GM23338 (cell line): ENCODE measurements around the gene TXNRD1. TPM values are rescaled to one million over a fixed set of nuclear protein-coding genes. Genes with fewer than 3 reads are reported as not detected.

Source experiments
- ATAC-seq: fragments of 200-7000 bp; cut with Tn5 transposase; 3 replicates; pipeline ENCODE4 v1.9.1; 2020
- DNase-seq: peaks from one replicate; pipeline ENCODE4 v3.0.0-alpha.2; 2015; ENCODE audit warnings: low spot score
- H2AFZ ChIP-seq: fragments of 200-600 bp; sonication (generic); 2 replicates; pipeline ENCODE4 v1.8.0; 2016; ENCODE audit warnings: antibody characterized with exemption, mild to moderate bottlenecking, moderate library complexity
- H3F3A ChIP-seq: fragments of 200-600 bp; sonication (generic); replicated peaks from 2 replicates; pipeline ENCODE4 v1.8.0; 2017; ENCODE audit warnings: antibody characterized with exemption, mixed run types, low read depth
- H3K27ac ChIP-seq: fragments of 200-600 bp; sonication (generic); 2 replicates; pipeline ENCODE4 v1.6.1; 2016; ENCODE audit warnings: low read depth
- H3K27me3 ChIP-seq: fragments of 200-600 bp; sonication (generic); 2 replicates; pipeline ENCODE4 v1.8.0; 2016; ENCODE audit warnings: mild to moderate bottlenecking, mixed run types, moderate library complexity; ENCODE audit not compliant: insufficient read depth
- H3K36me3 ChIP-seq: fragments of 200-600 bp; sonication (generic); 2 replicates; pipeline ENCODE4 v1.8.0; 2016; ENCODE audit warnings: mild to moderate bottlenecking; ENCODE audit not compliant: insufficient read depth
- H3K4me1 ChIP-seq: fragments of 200-600 bp; sonication (generic); 2 replicates; pipeline ENCODE4 v1.8.0; 2016; ENCODE audit warnings: mild to moderate bottlenecking, moderate library complexity; ENCODE audit not compliant: insufficient read depth
- H3K4me2 ChIP-seq: fragments of 200-600 bp; sonication (generic); 2 replicates; pipeline ENCODE4 v1.7.1; 2017; ENCODE audit warnings: mixed run types
- H3K4me3 ChIP-seq: fragments of 200-600 bp; sonication (generic); 2 replicates; pipeline ENCODE4 v1.6.1; 2016; ENCODE audit warnings: mixed run types
- H3K79me2 ChIP-seq: fragments of 200-600 bp; sonication (generic); replicated peaks from 2 replicates; pipeline ENCODE4 v1.8.0; 2017; ENCODE audit warnings: mild to moderate bottlenecking; ENCODE audit not compliant: insufficient read depth
- H3K9me2 ChIP-seq: fragments of 200-600 bp; sonication (generic); 2 replicates; pipeline ENCODE4 v1.8.0; 2017; ENCODE audit not compliant: insufficient read depth
- H4K20me1 ChIP-seq: fragments of 200-600 bp; sonication (generic); replicated peaks from 2 replicates; pipeline ENCODE4 v1.8.0; 2017; ENCODE audit warnings: mild to moderate bottlenecking; ENCODE audit not compliant: insufficient read depth
- H3K27ac Mint-ChIP-seq: 2 replicates; pipeline ENCODE4 v1.8.0; 2020; ENCODE audit warnings: inconsistent platforms, mild to moderate bottlenecking, moderate library complexity, mixed read lengths
- H3K27me3 Mint-ChIP-seq: 3 replicates; pipeline ENCODE4 v1.8.0; 2022; ENCODE audit warnings: low read depth, mild to moderate bottlenecking, moderate library complexity, mixed read lengths, inconsistent platforms; ENCODE audit not compliant: insufficient read depth, poor library complexity
- H3K36me3 Mint-ChIP-seq: 3 replicates; pipeline ENCODE4 v1.8.0; 2021; ENCODE audit warnings: low read depth, mild to moderate bottlenecking, inconsistent platforms, moderate library complexity, mixed read lengths
- H3K4me1 Mint-ChIP-seq: 3 replicates; pipeline ENCODE4 v1.8.0; 2020; ENCODE audit warnings: mild to moderate bottlenecking, inconsistent platforms, mixed read lengths
- H3K4me3 Mint-ChIP-seq: 3 replicates; pipeline ENCODE4 v1.8.0; 2021; ENCODE audit warnings: moderate library complexity, mild to moderate bottlenecking, inconsistent platforms, mixed read lengths
- H3K9me3 Mint-ChIP-seq: 3 replicates; pipeline ENCODE4 v1.8.0; 2020; ENCODE audit warnings: moderate library complexity, mild to moderate bottlenecking, inconsistent platforms, mixed read lengths
- CREB1 ChIP-seq: fragments of 250-450 bp; sonication (Bioruptor Pico); IDR thresholded peaks from 2 replicates; pipeline ENCODE4 v1.5.0; 2020; ENCODE audit warnings: low read depth, mild to moderate bottlenecking, moderate library complexity
- EZH2phosphoT487 ChIP-seq: fragments of 200-600 bp; sonication (generic); IDR thresholded peaks from one replicate; pipeline ENCODE4 v1.8.1; 2018; ENCODE audit warnings: antibody characterized with exemption; ENCODE audit not compliant: unreplicated experiment
- JUNB ChIP-seq: IDR thresholded peaks from one replicate; pipeline ENCODE4 v1.6.1; 2016; ENCODE audit warnings: antibody characterized with exemption; ENCODE audit not compliant: unreplicated experiment
- NANOG ChIP-seq: IDR thresholded peaks from 2 replicates; pipeline ENCODE4 v1.6.1; 2016; ENCODE audit warnings: antibody characterized with exemption, borderline replicate concordance
- POLR2AphosphoS5 ChIP-seq: IDR thresholded peaks from 2 replicates; pipeline ENCODE4 v1.6.1; 2016; ENCODE audit warnings: antibody characterized with exemption, low read depth
- REST ChIP-seq: IDR thresholded peaks from one replicate; pipeline ENCODE4 v1.6.1; 2018; ENCODE audit warnings: antibody characterized with exemption; ENCODE audit not compliant: unreplicated experiment
- ZNF114 ChIP-seq: fragments of 250-450 bp; sonication (Bioruptor Pico); IDR thresholded peaks from 2 replicates; pipeline ENCODE4 v1.5.0; 2020; ENCODE audit warnings: mild to moderate bottlenecking, moderate library complexity
- ZNF331 ChIP-seq: fragments of 250-450 bp; sonication (Bioruptor Pico); IDR thresholded peaks from 2 replicates; pipeline ENCODE4 v1.5.0; 2020; ENCODE audit warnings: low read depth, mild to moderate bottlenecking, moderate library complexity
- polyA plus RNA-seq: library from polyadenylated mRNA; unstranded; fragments of >200 nt; fragmentation: Nextera tagmentation; extraction: Ambion mirVana; gene quantifications from 2 replicates; pipeline ENCODE4 v1.2.1, GENCODE V29; 2016
- total RNA-seq: library from RNA; depleted of rRNA; stranded (reverse); fragments of >200 nt; shearing (Covaris generic); gene quantifications from 2 replicates; pipeline ENCODE4 v1.2.3, GENCODE V29; 2014
- TF ChIP-seq, protein P1 (sequence below): fragments of 250-450 bp; sonication (Bioruptor Pico); IDR thresholded peaks from 2 replicates; pipeline ENCODE4 v1.5.0; 2020; ENCODE audit warnings: mild to moderate bottlenecking, moderate library complexity
- TF ChIP-seq, protein P2 (sequence below), 2 experiments: fragments of 200-600 bp in 1 of 2; sonication (generic) in 1 of 2; conservative IDR thresholded peaks; 2 replicates each; pipeline versions ENCODE4 v1.5.1 to v1.6.1; 2016 to 2017; ENCODE audit warnings: antibody characterized with exemption in 2 of 2, low read depth in 2 of 2, mild to moderate bottlenecking in 2 of 2, moderate library complexity in 1 of 2

TXNRD1 gene
- total and polyA plus RNA-seq, 2 experiments from 2014 or later = 115 to 127 TPM

DNA sequence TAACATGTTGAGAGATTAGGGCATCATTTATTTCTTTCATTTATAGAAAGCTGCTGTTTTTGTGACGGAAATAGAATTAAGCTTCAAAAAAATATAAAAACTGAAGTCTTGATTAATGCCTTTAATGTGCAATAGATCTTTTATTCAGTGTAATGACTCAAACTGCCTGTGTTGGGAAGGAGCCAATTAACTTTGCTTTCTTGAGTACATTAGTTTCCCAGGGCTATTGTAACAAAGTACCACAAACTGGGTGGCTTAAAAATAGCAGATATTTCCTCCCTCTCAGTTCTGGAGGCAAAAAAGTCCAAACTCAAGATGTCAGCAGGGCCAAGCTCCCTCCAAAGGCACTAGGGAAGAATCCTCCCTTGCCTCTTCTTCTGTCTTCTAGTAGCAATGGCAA lies 124.6 kb downstream of the TXNRD1 start:
- no peaks in the 10 kb centered on the region; the same call in 1 of the 2 replicates for H3K79me2 ChIP-seq
- no peaks in the 10 kb centered on the region; the same call in 1 of the 2 replicates for H3K4me1 ChIP-seq
- no peaks in the 10 kb centered on the region for H3F3A ChIP-seq
- H2AFZ ChIP-seq = no peak overlapping the region
- H3K27ac ChIP-seq = no peak overlapping the region
- TF ChIP-seq ZNF331 = no peak
- TF ChIP-seq, protein P1, sequence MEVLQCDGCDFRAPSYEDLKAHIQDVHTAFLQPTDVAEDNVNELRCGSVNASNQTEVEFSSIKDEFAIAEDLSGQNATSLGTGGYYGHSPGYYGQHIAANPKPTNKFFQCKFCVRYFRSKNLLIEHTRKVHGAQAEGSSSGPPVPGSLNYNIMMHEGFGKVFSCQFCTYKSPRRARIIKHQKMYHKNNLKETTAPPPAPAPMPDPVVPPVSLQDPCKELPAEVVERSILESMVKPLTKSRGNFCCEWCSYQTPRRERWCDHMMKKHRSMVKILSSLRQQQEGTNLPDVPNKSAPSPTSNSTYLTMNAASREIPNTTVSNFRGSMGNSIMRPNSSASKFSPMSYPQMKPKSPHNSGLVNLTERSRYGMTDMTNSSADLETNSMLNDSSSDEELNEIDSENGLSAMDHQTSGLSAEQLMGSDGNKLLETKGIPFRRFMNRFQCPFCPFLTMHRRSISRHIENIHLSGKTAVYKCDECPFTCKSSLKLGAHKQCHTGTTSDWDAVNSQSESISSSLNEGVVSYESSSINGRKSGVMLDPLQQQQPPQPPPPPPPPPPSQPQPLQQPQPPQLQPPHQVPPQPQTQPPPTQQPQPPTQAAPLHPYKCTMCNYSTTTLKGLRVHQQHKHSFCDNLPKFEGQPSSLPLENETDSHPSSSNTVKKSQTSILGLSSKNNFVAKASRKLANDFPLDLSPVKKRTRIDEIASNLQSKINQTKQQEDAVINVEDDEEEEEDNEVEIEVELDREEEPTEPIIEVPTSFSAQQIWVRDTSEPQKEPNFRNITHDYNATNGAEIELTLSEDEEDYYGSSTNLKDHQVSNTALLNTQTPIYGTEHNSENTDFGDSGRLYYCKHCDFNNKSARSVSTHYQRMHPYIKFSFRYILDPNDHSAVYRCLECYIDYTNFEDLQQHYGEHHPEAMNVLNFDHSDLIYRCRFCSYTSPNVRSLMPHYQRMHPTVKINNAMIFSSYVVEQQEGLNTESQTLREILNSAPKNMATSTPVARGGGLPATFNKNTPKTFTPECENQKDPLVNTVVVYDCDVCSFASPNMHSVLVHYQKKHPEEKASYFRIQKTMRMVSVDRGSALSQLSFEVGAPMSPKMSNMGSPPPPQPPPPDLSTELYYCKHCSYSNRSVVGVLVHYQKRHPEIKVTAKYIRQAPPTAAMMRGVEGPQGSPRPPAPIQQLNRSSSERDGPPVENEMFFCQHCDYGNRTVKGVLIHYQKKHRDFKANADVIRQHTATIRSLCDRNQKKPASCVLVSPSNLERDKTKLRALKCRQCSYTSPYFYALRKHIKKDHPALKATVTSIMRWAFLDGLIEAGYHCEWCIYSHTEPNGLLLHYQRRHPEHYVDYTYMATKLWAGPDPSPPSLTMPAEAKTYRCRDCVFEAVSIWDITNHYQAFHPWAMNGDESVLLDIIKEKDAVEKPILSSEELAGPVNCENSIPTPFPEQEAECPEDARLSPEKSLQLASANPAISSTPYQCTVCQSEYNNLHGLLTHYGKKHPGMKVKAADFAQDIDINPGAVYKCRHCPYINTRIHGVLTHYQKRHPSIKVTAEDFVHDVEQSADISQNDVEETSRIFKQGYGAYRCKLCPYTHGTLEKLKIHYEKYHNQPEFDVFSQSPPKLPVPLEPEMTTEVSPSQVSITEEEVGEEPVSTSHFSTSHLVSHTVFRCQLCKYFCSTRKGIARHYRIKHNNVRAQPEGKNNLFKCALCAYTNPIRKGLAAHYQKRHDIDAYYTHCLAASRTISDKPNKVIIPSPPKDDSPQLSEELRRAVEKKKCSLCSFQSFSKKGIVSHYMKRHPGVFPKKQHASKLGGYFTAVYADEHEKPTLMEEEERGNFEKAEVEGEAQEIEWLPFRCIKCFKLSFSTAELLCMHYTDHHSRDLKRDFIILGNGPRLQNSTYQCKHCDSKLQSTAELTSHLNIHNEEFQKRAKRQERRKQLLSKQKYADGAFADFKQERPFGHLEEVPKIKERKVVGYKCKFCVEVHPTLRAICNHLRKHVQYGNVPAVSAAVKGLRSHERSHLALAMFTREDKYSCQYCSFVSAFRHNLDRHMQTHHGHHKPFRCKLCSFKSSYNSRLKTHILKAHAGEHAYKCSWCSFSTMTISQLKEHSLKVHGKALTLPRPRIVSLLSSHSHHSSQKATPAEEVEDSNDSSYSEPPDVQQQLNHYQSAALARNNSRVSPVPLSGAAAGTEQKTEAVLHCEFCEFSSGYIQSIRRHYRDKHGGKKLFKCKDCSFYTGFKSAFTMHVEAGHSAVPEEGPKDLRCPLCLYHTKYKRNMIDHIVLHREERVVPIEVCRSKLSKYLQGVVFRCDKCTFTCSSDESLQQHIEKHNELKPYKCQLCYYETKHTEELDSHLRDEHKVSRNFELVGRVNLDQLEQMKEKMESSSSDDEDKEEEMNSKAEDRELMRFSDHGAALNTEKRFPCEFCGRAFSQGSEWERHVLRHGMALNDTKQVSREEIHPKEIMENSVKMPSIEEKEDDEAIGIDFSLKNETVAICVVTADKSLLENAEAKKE (CRISPR knock-in tag) = no peak
- no peak for TF ChIP-seq REST
- no peak for TF ChIP-seq CREB1 (CRISPR knock-in tag)
- TF ChIP-seq NANOG = no peak
- no peak for TF ChIP-seq POLR2AphosphoS5
- no peak for TF ChIP-seq JUNB
- TF ChIP-seq ZNF114 (CRISPR knock-in tag) = no peak
- TF ChIP-seq EZH2phosphoT487 = no peak
- TF ChIP-seq, protein P2, sequence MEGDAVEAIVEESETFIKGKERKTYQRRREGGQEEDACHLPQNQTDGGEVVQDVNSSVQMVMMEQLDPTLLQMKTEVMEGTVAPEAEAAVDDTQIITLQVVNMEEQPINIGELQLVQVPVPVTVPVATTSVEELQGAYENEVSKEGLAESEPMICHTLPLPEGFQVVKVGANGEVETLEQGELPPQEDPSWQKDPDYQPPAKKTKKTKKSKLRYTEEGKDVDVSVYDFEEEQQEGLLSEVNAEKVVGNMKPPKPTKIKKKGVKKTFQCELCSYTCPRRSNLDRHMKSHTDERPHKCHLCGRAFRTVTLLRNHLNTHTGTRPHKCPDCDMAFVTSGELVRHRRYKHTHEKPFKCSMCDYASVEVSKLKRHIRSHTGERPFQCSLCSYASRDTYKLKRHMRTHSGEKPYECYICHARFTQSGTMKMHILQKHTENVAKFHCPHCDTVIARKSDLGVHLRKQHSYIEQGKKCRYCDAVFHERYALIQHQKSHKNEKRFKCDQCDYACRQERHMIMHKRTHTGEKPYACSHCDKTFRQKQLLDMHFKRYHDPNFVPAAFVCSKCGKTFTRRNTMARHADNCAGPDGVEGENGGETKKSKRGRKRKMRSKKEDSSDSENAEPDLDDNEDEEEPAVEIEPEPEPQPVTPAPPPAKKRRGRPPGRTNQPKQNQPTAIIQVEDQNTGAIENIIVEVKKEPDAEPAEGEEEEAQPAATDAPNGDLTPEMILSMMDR (conservative IDR thresholded peaks at IDR 0.05; ENCODE audit: low read depth in 2 of 2) = no peak
- no peak overlapping the region for H3K4me2 ChIP-seq
- peaks cover 60% of the 10 kb centered on the region for H3K36me3 Mint-ChIP-seq
- no peaks in the 10 kb centered on the region for H3K9me3 Mint-ChIP-seq
- H4K20me1 ChIP-seq = 0 out of 2 replicates have a peak, but pooled peaks cover 12% of the 10 kb centered on the region
- no peak for ATAC-seq
- no peak overlapping the region for H3K4me3 Mint-ChIP-seq
- H3K9me2 ChIP-seq = no peaks in the 10 kb centered on the region
- H3K4me1 Mint-ChIP-seq = peaks cover 3% of the 10 kb centered on the region; the same call in 2 of the 3 replicates
- no peak overlapping the region for H3K4me3 ChIP-seq
- H3K27me3 ChIP-seq = no peaks in the 10 kb centered on the region
- DNase-seq = no peak
- peaks cover 35% of the 10 kb centered on the region for H3K36me3 ChIP-seq
- H3K27ac Mint-ChIP-seq = no peak overlapping the region
- H3K27me3 Mint-ChIP-seq = peaks cover 1% of the 10 kb centered on the region
